Peyer's patch (tissue), 4 donors: Measurements from ENCODE around the gene THAP8. TPM values are rescaled to one million over a fixed set of nuclear protein-coding genes. Genes with fewer than 3 reads are reported as not detected.

Experiments
- DNase-seq, 3 donors: peaks; one replicate each; pipeline ENCODE4 v3.0.0-alpha.2; 2017 to 2019
- H3K27ac ChIP-seq, 4 donors: fragments of 200-600 bp; sonication (generic); one replicate each; pipeline ENCODE4 v1.5.1; 2016 to 2019
- H3K27me3 ChIP-seq, 2 donors: fragments of 200-600 bp; sonication (generic); one replicate each; pipeline ENCODE4 v1.5.1; 2019
- H3K36me3 ChIP-seq, 3 donors: fragments of 200-600 bp; sonication (generic); one replicate each; pipeline ENCODE4 v1.5.1; 2016 to 2019
- H3K4me1 ChIP-seq, 4 donors: fragments of 200-600 bp; sonication (generic); one replicate each; pipeline ENCODE4 v1.5.1; 2016 to 2019
- H3K4me3 ChIP-seq, 4 donors: fragments of 200-600 bp; sonication (generic); 1 replicate in 3 of 4; 2 replicates in 1 of 4; pipeline ENCODE4 v1.5.1; 2016 to 2019; ENCODE audit warnings: mild to moderate bottlenecking in 1 of 4
- H3K9me3 ChIP-seq, 4 donors: fragments of 200-600 bp; sonication (generic); one replicate each; pipeline ENCODE4 v1.5.1; 2016 to 2019; ENCODE audit warnings: mild to moderate bottlenecking in 1 of 4
- POLR2A ChIP-seq, 2 donors: fragments of 450-650 bp; IDR thresholded peaks; one replicate each; pipeline ENCODE4 v1.5.1; 2017; ENCODE audit warnings: antibody characterized with exemption in 2 of 2, mild to moderate bottlenecking in 2 of 2, moderate library complexity in 2 of 2
- total RNA-seq, 4 donors: library from RNA; depleted of rRNA; stranded (reverse); fragments of >200 nt; gene quantifications; one replicate each; pipeline ENCODE4 v1.1.0, GENCODE V29; 2016
- TF ChIP-seq, protein P1 (sequence below), 6 experiments: fragments of 450-650 bp in 4 of 6; fragments of 200-600 bp in 2 of 6; sonication (generic) in 1 of 6; IDR thresholded peaks; one replicate each; pipeline ENCODE4 v1.5.1; 2017 to 2019; ENCODE audit warnings: antibody characterized with exemption in 6 of 6, mild to moderate bottlenecking in 3 of 6, moderate library complexity in 1 of 6

The THAP8 gene
- total RNA-seq, 4 donors from 2014 or later, result 4.9 to 12.4 (median 8.2) TPM

DNA sequence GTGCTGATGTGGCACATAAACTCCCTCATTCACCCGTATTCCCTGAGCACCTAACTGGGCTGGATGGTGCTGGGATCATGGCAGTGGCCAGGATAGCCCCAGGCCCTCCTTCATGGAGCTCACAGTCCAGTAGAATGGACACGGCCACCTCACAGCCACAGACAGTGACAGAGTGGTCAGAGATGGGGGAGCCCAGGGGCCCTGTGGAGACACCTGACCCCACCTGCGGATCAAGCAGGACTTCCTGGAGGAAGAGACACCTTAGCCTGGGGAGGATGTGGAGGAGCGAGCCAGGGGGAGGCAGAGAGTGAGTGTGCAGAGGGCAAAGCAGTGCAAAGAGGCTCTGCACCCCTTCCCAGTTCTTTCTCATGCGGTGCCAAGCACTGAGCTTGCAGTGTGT is 35.8 kb upstream of the THAP8 start:
- no peak overlapping the region for H3K27ac ChIP-seq
- no peaks in the 10 kb centered on the region for H3K4me1 ChIP-seq
- no peaks in the 10 kb centered on the region for H3K27me3 ChIP-seq
- H3K4me3 ChIP-seq, result no peak overlapping the region
- TF ChIP-seq, protein P1, sequence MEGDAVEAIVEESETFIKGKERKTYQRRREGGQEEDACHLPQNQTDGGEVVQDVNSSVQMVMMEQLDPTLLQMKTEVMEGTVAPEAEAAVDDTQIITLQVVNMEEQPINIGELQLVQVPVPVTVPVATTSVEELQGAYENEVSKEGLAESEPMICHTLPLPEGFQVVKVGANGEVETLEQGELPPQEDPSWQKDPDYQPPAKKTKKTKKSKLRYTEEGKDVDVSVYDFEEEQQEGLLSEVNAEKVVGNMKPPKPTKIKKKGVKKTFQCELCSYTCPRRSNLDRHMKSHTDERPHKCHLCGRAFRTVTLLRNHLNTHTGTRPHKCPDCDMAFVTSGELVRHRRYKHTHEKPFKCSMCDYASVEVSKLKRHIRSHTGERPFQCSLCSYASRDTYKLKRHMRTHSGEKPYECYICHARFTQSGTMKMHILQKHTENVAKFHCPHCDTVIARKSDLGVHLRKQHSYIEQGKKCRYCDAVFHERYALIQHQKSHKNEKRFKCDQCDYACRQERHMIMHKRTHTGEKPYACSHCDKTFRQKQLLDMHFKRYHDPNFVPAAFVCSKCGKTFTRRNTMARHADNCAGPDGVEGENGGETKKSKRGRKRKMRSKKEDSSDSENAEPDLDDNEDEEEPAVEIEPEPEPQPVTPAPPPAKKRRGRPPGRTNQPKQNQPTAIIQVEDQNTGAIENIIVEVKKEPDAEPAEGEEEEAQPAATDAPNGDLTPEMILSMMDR (IDR thresholded peaks at IDR 0.05), result no peak
- no peak for TF ChIP-seq POLR2A (IDR thresholded peaks at IDR 0.05)
- no peaks in the 10 kb centered on the region for H3K36me3 ChIP-seq
- DNase-seq, result no peak
- H3K9me3 ChIP-seq, result no peaks in the 10 kb centered on the region

DNA sequence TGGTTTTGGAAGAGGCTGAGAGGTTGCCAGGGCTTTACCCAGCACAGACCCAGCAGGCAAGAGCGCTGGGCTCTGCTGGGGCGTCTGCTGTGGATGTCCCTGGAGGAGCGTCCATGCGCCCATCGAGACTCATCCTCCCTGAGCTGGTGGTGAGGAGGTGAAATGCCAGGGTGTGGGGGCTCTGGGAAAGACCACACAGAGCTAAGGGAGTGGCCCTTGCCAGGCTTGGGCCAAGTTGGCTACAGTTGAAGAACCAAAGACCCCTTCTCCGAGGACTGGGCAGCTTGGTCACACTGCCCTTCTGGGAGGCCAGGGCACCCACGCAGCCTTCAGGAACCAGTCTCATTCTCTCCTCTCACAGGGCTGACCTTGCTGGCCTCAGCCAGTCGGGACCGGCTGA is 32.2 kb upstream of the THAP8 start:
- Histone ChIP-seq H3K9me3 (no peaks in the 10 kb centered on the region), H3K4me1 (no peaks in the 10 kb centered on the region), H3K27ac (no peak overlapping the region), H3K4me3 (no peak overlapping the region), H3K36me3 (no peaks in the 10 kb centered on the region), H3K27me3 (no peaks in the 10 kb centered on the region)
- no peak for DNase-seq
- TF ChIP-seq, protein P1 (IDR thresholded peaks at IDR 0.05), result no peak
- TF ChIP-seq POLR2A (IDR thresholded peaks at IDR 0.05), result no peak

DNA sequence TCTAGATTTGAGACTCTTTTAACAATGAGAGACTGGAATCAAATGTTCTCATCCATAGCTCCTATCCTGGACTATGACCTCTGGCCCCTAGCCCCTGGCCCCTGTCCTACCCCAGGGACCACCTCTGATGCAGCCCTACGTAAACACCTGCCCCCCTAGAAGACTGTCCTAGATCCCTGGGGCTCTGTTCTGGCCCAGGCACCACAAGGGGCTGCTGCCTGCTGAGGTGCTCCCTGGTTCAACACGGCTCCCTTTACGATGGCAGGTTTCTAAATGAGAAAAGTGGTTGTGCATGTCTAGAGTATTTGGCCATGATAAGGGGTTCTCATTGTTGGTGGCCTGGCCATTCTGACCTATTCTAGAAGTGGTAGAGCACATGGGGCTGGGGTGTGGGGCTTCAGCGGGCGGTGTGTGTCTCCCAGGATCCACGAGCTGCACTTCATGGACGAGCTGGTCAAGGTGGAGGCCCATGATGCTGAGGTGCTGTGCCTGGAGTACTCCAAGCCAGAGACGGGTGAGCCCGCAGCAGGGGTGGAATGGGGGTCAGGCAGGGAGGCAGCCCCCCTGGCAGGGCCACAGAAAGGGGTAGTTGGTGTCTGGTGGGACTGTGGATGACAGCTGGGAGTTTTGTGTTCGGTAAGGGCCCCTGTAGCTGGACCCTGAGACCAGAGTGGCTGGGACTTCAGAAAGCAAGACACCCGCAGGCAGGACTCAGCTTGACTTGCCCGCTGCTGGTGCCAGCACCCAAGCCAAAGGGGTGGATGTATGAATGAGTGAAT is 30.3 kb upstream of the THAP8 start:
- Histone ChIP-seq H3K9me3 (no peaks in the 10 kb centered on the region), H3K36me3 (no peaks in the 10 kb centered on the region), H3K27ac (no peak overlapping the region), H3K4me3 (no peak overlapping the region), H3K4me1 (no peaks in the 10 kb centered on the region), H3K27me3 (no peaks in the 10 kb centered on the region)
- DNase-seq, result no peak
- no peak for TF ChIP-seq POLR2A (IDR thresholded peaks at IDR 0.05)
- TF ChIP-seq, protein P1 (IDR thresholded peaks at IDR 0.05), result no peak

DNA sequence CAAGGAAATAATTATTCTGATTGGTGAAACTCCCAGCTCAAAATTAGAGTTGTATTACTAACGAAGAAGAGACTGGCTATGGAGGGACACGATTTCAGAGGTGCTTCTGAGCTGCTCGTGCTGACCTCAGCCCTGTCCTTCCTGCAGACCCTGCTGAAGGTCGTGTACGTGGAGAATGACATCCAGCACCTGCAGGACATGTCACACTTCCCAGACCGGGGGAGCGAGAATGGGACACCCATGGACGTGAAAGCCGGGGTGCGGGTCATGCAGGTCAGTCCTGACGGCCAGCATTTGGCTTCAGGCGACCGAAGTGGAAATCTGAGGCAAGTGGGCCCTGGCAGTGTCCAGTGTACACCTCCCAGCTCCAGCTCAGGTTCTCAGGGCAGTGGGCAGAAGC is 28.8 kb upstream of the THAP8 start:
- TF ChIP-seq, protein P1 (IDR thresholded peaks at IDR 0.05), result no peak
- no peak for TF ChIP-seq POLR2A (IDR thresholded peaks at IDR 0.05)
- Histone ChIP-seq H3K4me3 (no peak overlapping the region), H3K9me3 (no peaks in the 10 kb centered on the region), H3K27ac (no peak overlapping the region), H3K27me3 (no peaks in the 10 kb centered on the region), H3K4me1 (no peaks in the 10 kb centered on the region), H3K36me3 (no peaks in the 10 kb centered on the region)
- no peak for DNase-seq

DNA sequence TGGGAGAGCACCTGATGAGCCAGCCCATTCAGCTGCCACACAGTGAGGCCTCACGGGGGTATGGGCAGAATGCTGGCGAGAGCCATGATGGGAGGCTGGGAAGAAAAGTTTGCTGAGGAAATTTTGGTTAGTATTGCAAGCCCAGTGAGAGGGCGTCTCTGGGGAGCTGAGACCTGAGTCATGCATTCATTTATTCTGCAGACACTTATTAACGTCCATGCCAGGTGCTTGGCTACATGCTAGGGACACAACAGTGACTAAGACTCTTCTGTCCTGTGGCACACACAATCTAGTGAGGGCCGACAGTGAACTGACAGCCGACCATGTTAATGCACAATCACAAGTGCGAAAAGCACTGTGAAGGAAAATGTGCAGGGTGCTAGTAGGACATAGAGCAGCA is 27.8 kb upstream of the THAP8 start:
- Histone ChIP-seq H3K27ac (no peak overlapping the region), H3K27me3 (no peaks in the 10 kb centered on the region), H3K4me1 (no peaks in the 10 kb centered on the region), H3K4me3 (no peak overlapping the region), H3K36me3 (no peaks in the 10 kb centered on the region), H3K9me3 (no peaks in the 10 kb centered on the region)
- TF ChIP-seq, protein P1 (IDR thresholded peaks at IDR 0.05), result no peak
- no peak for TF ChIP-seq POLR2A (IDR thresholded peaks at IDR 0.05)
- no peak for DNase-seq
